Lung (tissue), 12 donors: ENCODE data around the gene FAM114A2. TPM values are rescaled to one million over a fixed set of nuclear protein-coding genes. Genes with fewer than 3 reads are reported as not detected.

ENCODE experiments used
- ATAC-seq: fragments of 200-7000 bp; cut with Tn5 transposase; one replicate; pipeline ENCODE4 v1.9.1; 2020; ENCODE audit warnings: moderate number of reproducible peaks; ENCODE audit not compliant: insufficient read depth, low FRiP score
- DNase-seq, 3 donors: peaks; one replicate each; pipeline ENCODE4 v3.0.0-alpha.2; 2013 to 2017
- H3K27ac ChIP-seq, 2 donors: one replicate each; pipeline ENCODE4 v1.5.1; 2013; ENCODE audit warnings: mild to moderate bottlenecking in 2 of 2, moderate library complexity in 2 of 2, control low read depth in 1 of 2, inconsistent platforms in 1 of 2, low read depth in 1 of 2, low read length in 1 of 2
- H3K27me3 ChIP-seq, 3 donors: one replicate each; pipeline ENCODE4 v1.5.1; 2013; ENCODE audit warnings: low read length in 2 of 3; ENCODE audit not compliant: control insufficient read depth in 3 of 3, insufficient read depth in 3 of 3
- H3K36me3 ChIP-seq, 4 donors: one replicate each; pipeline ENCODE4 v1.5.1; 2013; ENCODE audit warnings: low read length in 4 of 4, mild to moderate bottlenecking in 1 of 4, moderate library complexity in 1 of 4; ENCODE audit not compliant: control insufficient read depth in 4 of 4, insufficient read depth in 4 of 4
- H3K4me1 ChIP-seq, 5 donors: one replicate each; pipeline ENCODE4 v1.5.1; 2013; ENCODE audit warnings: low read length in 5 of 5, mild to moderate bottlenecking in 2 of 5, moderate library complexity in 1 of 5; ENCODE audit not compliant: control insufficient read depth in 5 of 5, insufficient read depth in 5 of 5
- H3K4me3 ChIP-seq: one replicate; pipeline ENCODE4 v1.5.1; 2013; ENCODE audit warnings: mild to moderate bottlenecking, control low read depth, moderate library complexity
- H3K9ac ChIP-seq, 2 donors: one replicate each; pipeline ENCODE4 v1.5.1; 2013; ENCODE audit warnings: low read length in 2 of 2, control low read depth in 1 of 2; ENCODE audit not compliant: insufficient read depth in 1 of 2
- H3K9me3 ChIP-seq, 4 donors: one replicate each; pipeline ENCODE4 v1.5.1; 2013; ENCODE audit warnings: low read length in 3 of 4, mild to moderate bottlenecking in 1 of 4, moderate library complexity in 1 of 4; ENCODE audit not compliant: control insufficient read depth in 4 of 4, insufficient read depth in 3 of 4
- WGBS, 2 donors: extraction: QIAGEN DNeasy Blood & Tissue Kit; methylation state at CpG; one replicate each; pipeline ENCODE4 v1.1.7; 2013; 5-methylcytosine and 5-hydroxymethylcytosine counted together
- polyA plus RNA-seq, 2 donors: library from polyadenylated mRNA; stranded (reverse); fragments of 200-250 nt; gene quantifications; one replicate each; pipeline ENCODE4 v1.2.1, GENCODE V29; 2013
- total RNA-seq, 2 donors: library from RNA; depleted of rRNA in 1 of 2; stranded (reverse); fragments of >200 nt in 1 of 2; gene quantifications; one replicate each; pipeline ENCODE4 v1.2.1, GENCODE V29; 2014 to 2021
- TF ChIP-seq, protein P1 (sequence below): IDR thresholded peaks from 2 replicates; pipeline ENCODE4 v1.5.1; 2012; ENCODE audit warnings: mild to moderate bottlenecking; ENCODE audit errors: control extremely low read depth, extremely low read depth
- donor health status: control.
- donor health status: control.
- donor health status: Bipolar disorder and iron deficiency.
- donor health status: healthy.
- donor health status: DM: yes; HTN: yes; CAD: no.

Gene FAM114A2
- total and polyA plus RNA-seq, 4 donors, result 7.3 to 49.7 (median 26.6) TPM

- Histone ChIP-seq H3K27ac (no peak overlapping the region), H3K36me3 (peaks cover 0 to 28% (median 4%) of the 10 kb centered on the region in 4 donors), H3K9me3 (no peaks in the 10 kb centered on the region), H3K4me3 (no peak overlapping the region), H3K27me3 (no peaks in the 10 kb centered on the region), H3K9ac (no peak overlapping the region), H3K4me1 (peaks cover 0 to 16% (median 6%) of the 10 kb centered on the region in 5 donors)
- WGBS, 2 donors, result 98 to 100% methylated on average over 1 of the region's 1 CpG
- ATAC-seq (no peak), DNase-seq (no peak)
- TF ChIP-seq, protein P1, sequence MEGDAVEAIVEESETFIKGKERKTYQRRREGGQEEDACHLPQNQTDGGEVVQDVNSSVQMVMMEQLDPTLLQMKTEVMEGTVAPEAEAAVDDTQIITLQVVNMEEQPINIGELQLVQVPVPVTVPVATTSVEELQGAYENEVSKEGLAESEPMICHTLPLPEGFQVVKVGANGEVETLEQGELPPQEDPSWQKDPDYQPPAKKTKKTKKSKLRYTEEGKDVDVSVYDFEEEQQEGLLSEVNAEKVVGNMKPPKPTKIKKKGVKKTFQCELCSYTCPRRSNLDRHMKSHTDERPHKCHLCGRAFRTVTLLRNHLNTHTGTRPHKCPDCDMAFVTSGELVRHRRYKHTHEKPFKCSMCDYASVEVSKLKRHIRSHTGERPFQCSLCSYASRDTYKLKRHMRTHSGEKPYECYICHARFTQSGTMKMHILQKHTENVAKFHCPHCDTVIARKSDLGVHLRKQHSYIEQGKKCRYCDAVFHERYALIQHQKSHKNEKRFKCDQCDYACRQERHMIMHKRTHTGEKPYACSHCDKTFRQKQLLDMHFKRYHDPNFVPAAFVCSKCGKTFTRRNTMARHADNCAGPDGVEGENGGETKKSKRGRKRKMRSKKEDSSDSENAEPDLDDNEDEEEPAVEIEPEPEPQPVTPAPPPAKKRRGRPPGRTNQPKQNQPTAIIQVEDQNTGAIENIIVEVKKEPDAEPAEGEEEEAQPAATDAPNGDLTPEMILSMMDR, result no peak
Observed at GRCh38 chr5:153998768-153999167, 39.9 kb downstream of the FAM114A2 start.

- Histone ChIP-seq H3K9me3 (no peaks in the 10 kb centered on the region), H3K9ac (no peak overlapping the region), H3K27me3 (no peaks in the 10 kb centered on the region), H3K4me3 (no peak overlapping the region), H3K4me1 (peaks cover 0 to 16% (median 6%) of the 10 kb centered on the region in 5 donors), H3K36me3 (peaks cover 0 to 28% (median 4%) of the 10 kb centered on the region in 4 donors), H3K27ac (no peak overlapping the region)
- 71 to 77% methylated on average over 1 of the region's 1 CpG for WGBS, 2 donors
- ATAC-seq, result no peak
- no peak for DNase-seq
- TF ChIP-seq, protein P1, result no peak
Observed at GRCh38 chr5:153998010-153998409, 40.7 kb downstream of the FAM114A2 start.

- TF ChIP-seq, protein P1, result no peak
Observed at GRCh38 chr5:153991168-153991567, 47.5 kb downstream of the FAM114A2 start.

GRCh38 chr5:153988510-153988909, 50.2 kb downstream of the FAM114A2 start:
- no peak overlapping the region for H3K4me3 ChIP-seq
- DNase-seq, result no peak
- H3K36me3 ChIP-seq, result peaks cover 2 to 7% (median 4%) of the 10 kb centered on the region in 4 donors
- TF ChIP-seq, protein P1, result no peak
- 91 to 93% methylated on average over 5 of the region's 5 CpGs for WGBS, 2 donors
- H3K9me3 ChIP-seq, result no peaks in the 10 kb centered on the region
- H3K27me3 ChIP-seq, result no peaks in the 10 kb centered on the region
- H3K9ac ChIP-seq, result no peak overlapping the region
- ATAC-seq, result no peak
- no peaks in the 10 kb centered on the region for H3K4me1 ChIP-seq
- H3K27ac ChIP-seq, result no peak overlapping the region

More at GRCh38 chr5:153991168-153991567, 47.5 kb downstream of the FAM114A2 start:
- Histone ChIP-seq H3K27me3 (no peaks in the 10 kb centered on the region), H3K4me3 (no peak overlapping the region), H3K9ac (no peak overlapping the region), H3K9me3 (no peaks in the 10 kb centered on the region), H3K36me3 (peaks cover 3 to 11% (median 6%) of the 10 kb centered on the region in 4 donors), H3K27ac (no peak overlapping the region), H3K4me1 (no peaks in the 10 kb centered on the region)
- no peak for DNase-seq
- ATAC-seq, result no peak
